Measurements from ENCODE around the gene LRP8.

GRCh38 chr1:53319296-53320101 lies 8.4 kb downstream of the LRP8 start:
- no peak for TF ChIP-seq POLR2A (IDR thresholded peaks at IDR 0.05; ENCODE audit: extremely low read depth, insufficient read length)
- TF ChIP-seq CTCF (IDR thresholded peaks at IDR 0.05; ENCODE audit: low read depth, low read length), result no peak
- TF ChIP-seq MAX (IDR thresholded peaks at IDR 0.05; ENCODE audit: low read depth, low read length), result no peak
- TF ChIP-seq MYC (IDR thresholded peaks at IDR 0.05; ENCODE audit: low read depth, low read length), result no peak
